ENCODE data around the gene TNFRSF13B.

Gene TNFRSF13B

DNA sequence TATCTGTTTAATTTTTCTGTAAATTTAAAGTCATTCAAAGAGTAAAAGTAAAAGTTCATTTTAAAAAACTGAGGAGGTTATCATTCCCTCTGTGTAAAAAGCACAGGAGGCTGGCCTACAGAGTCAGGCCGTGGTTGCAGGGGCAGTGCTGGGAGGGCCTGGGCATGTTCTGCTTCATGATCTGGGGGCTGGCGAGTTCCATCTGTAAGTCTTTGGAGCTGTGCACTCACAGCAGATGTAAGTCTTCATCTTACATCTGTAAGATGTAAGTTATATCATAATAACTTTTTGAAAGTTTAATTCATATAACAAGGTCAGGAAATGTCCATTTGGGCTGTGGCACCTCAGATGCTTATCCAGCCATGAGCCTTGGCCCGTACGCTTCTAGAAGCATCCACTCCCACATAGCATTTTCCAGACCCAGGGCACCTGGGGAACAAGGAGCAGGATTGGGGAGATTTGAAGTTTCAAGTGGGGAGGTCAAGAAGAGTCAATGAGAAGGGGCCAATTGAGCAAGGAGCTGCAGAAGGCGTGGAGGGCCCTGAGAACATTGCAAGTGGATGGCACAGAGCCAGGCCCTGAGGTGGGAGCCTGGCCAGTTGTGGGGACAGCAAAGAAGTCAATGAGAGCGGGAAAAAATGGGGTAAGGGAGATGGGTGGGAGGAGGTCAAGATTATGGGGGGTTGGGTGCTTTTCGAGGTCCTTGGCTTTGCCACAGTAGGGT is 54.1 kb downstream of the TNFRSF13B start:
- no peak overlapping the region for H3K4me3 ChIP-seq (ENCODE audit: low read depth in 1 of 2, low read length in 2 of 2)
- no peaks in the 10 kb centered on the region for H3K9me3 ChIP-seq (ENCODE audit: insufficient read depth, low read length, severe bottlenecking)

DNA sequence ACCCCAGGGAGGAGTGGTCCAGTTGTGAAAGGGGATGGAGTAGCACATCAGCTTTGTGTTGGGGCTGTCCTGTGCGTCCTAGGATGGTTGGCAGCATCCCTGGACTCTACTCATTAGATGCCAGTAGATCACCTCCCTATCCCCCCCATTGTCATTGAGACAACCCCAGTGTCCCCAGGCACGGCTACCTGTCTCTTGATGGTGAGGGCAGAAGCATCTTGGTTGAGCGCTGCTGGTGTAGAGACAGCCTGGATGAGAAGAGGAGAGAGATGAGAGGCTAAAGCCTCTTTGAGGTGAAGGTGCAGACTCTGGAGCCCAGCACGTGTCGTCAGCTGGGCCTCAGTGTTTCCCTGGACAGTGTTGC is 55.4 kb downstream of the TNFRSF13B start:
- Histone ChIP-seq H3K79me2 (ENCODE audit: insufficient read depth, low read length) (no peaks in the 10 kb centered on the region), H3K27me3 (ENCODE audit: insufficient read depth, low read length, poor library complexity) (no peaks in the 10 kb centered on the region), H3K9me3 (ENCODE audit: insufficient read depth, low read length, severe bottlenecking) (no peaks in the 10 kb centered on the region), H3K36me3 (ENCODE audit: insufficient read depth, low read length) (no peaks in the 10 kb centered on the region), H3K9ac (ENCODE audit: low read depth, low read length) (no peak overlapping the region), H3K4me2 (ENCODE audit: insufficient read depth, low read length) (no peak overlapping the region), H4K20me1 (ENCODE audit: insufficient read depth, low read length) (no peaks in the 10 kb centered on the region), H3K4me3 (ENCODE audit: low read depth in 1 of 2, low read length in 2 of 2) (no peak overlapping the region), H3K4me1 (ENCODE audit: insufficient read depth, low read length) (no peaks in the 10 kb centered on the region), H2AFZ (ENCODE audit: low read depth, low read length) (no peak overlapping the region), H3K27ac (ENCODE audit: low read length) (no peak overlapping the region)
- DNase-seq, result no peak
- TF ChIP-seq, protein P1, sequence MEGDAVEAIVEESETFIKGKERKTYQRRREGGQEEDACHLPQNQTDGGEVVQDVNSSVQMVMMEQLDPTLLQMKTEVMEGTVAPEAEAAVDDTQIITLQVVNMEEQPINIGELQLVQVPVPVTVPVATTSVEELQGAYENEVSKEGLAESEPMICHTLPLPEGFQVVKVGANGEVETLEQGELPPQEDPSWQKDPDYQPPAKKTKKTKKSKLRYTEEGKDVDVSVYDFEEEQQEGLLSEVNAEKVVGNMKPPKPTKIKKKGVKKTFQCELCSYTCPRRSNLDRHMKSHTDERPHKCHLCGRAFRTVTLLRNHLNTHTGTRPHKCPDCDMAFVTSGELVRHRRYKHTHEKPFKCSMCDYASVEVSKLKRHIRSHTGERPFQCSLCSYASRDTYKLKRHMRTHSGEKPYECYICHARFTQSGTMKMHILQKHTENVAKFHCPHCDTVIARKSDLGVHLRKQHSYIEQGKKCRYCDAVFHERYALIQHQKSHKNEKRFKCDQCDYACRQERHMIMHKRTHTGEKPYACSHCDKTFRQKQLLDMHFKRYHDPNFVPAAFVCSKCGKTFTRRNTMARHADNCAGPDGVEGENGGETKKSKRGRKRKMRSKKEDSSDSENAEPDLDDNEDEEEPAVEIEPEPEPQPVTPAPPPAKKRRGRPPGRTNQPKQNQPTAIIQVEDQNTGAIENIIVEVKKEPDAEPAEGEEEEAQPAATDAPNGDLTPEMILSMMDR (IDR thresholded peaks at IDR 0.05; ENCODE audit: borderline replicate concordance, extremely low read depth, low read length, poor library complexity, severe bottlenecking), result no peak
- TF ChIP-seq EZH2 (IDR thresholded peaks at IDR 0.05; ENCODE audit: borderline replicate concordance, low read depth, low read length, severe bottlenecking), result no peak
- no peak for ATAC-seq (ENCODE audit: insufficient read depth, low read depth)

More for the DNA sequence above, 54.1 kb downstream of the TNFRSF13B start:
- H3K36me3 ChIP-seq (ENCODE audit: insufficient read depth, low read length), result no peaks in the 10 kb centered on the region
- H3K27ac ChIP-seq (ENCODE audit: low read length), result no peak overlapping the region
- TF ChIP-seq EZH2 (IDR thresholded peaks at IDR 0.05; ENCODE audit: borderline replicate concordance, low read depth, low read length, severe bottlenecking), result no peak
- TF ChIP-seq, protein P1 (IDR thresholded peaks at IDR 0.05; ENCODE audit: borderline replicate concordance, extremely low read depth, low read length, poor library complexity, severe bottlenecking), result no peak
- ATAC-seq (ENCODE audit: insufficient read depth, low read depth) (no peak), DNase-seq (no peak)
- H3K4me2 ChIP-seq (ENCODE audit: insufficient read depth, low read length), result no peak overlapping the region
- no peaks in the 10 kb centered on the region for H3K27me3 ChIP-seq (ENCODE audit: insufficient read depth, low read length, poor library complexity)
- no peaks in the 10 kb centered on the region for H3K4me1 ChIP-seq (ENCODE audit: insufficient read depth, low read length)
- no peak overlapping the region for H2AFZ ChIP-seq (ENCODE audit: low read depth, low read length)
- no peaks in the 10 kb centered on the region for H4K20me1 ChIP-seq (ENCODE audit: insufficient read depth, low read length)
- H3K9ac ChIP-seq (ENCODE audit: low read depth, low read length), result no peak overlapping the region
- no peaks in the 10 kb centered on the region for H3K79me2 ChIP-seq (ENCODE audit: insufficient read depth, low read length)

DNA sequence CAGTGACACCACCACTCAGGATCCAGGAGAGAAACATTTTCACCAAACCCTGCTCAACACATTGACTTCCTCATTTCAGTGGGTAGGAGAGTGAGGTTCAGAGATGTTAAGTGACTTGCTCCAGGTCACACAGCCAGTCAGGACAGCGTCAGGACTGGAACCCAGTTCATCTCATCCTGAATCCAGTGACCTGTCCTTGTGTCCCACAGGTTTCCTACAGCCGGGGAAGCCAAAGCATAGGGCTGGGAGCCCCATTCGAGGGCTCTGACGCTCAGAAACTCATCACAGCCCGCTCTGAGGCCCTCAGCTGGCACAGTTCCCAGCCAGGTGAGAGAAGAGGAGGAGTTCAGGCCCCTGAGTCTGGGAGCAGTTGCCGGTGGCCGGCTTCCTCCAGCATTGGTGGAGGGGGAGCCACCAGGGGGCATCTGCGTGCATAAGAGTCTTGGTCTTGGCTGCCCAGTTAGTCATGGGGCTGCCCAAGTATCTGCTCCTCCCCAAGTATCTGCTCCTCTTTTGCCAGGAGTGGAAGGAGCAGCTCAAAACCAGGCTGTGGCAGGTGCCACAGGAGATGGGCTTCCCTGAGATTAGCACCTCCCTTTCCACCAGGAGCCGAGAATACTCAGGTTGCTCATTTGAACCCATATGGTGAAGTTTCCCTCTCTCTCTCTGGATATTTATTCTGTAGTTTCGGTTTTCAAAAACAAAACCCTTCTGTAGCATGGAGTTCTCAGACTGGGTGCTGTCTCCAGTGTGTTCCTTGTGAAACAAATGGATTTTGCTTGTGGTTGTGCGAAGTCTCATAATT is 56.0 kb downstream of the TNFRSF13B start:
- no peak overlapping the region for H3K4me2 ChIP-seq (ENCODE audit: insufficient read depth, low read length)
- no peak overlapping the region for H2AFZ ChIP-seq (ENCODE audit: low read depth, low read length)
- no peaks in the 10 kb centered on the region for H3K4me1 ChIP-seq (ENCODE audit: insufficient read depth, low read length)
- no peak overlapping the region for H3K9ac ChIP-seq (ENCODE audit: low read depth, low read length)
- H3K9me3 ChIP-seq (ENCODE audit: insufficient read depth, low read length, severe bottlenecking), result no peaks in the 10 kb centered on the region
- peak; percentile 70; the same call in 2 of the 3 replicates for ATAC-seq (ENCODE audit: insufficient read depth, low read depth)
- H3K27me3 ChIP-seq (ENCODE audit: insufficient read depth, low read length, poor library complexity), result no peaks in the 10 kb centered on the region
- peak; percentile 56 for DNase-seq
- H4K20me1 ChIP-seq (ENCODE audit: insufficient read depth, low read length), result no peaks in the 10 kb centered on the region
- no peaks in the 10 kb centered on the region for H3K79me2 ChIP-seq (ENCODE audit: insufficient read depth, low read length)
- H3K4me3 ChIP-seq (ENCODE audit: low read depth in 1 of 2, low read length in 2 of 2), result no peak overlapping the region
- no peak overlapping the region for H3K27ac ChIP-seq (ENCODE audit: low read length)
- TF ChIP-seq, protein P1 (IDR thresholded peaks at IDR 0.05; ENCODE audit: borderline replicate concordance, extremely low read depth, low read length, poor library complexity, severe bottlenecking), result peak; percentile 66
- no peak for TF ChIP-seq EZH2 (IDR thresholded peaks at IDR 0.05; ENCODE audit: borderline replicate concordance, low read depth, low read length, severe bottlenecking)
- no peaks in the 10 kb centered on the region for H3K36me3 ChIP-seq (ENCODE audit: insufficient read depth, low read length)

Measured in DND-41 (cell line).